Stimulated activated naive CD8-positive, alpha-beta T cell treated with anti-CD3 and anti-CD28 coated beads, Interleukin-15, Interleukin-2, amounts not matched to agents 100 ng/mL and 50 ng/mL, for 24 hours (primary cell): ENCODE results near the gene PNMA8C.
"Not testable (repeated sequence)": the region's sequence is repeated elsewhere in the genome, so short reads cannot be mapped to it uniquely, and the experiment has no call there.

Experiments used
- H3K27ac Mint-ChIP-seq: one replicate; pipeline ENCODE4 v1.8.0; 2021; ENCODE audit warnings: mild to moderate bottlenecking, mixed read lengths
- H3K27me3 Mint-ChIP-seq: one replicate; pipeline ENCODE4 v1.8.0; 2021; ENCODE audit warnings: mixed read lengths
- H3K36me3 Mint-ChIP-seq: one replicate; pipeline ENCODE4 v1.8.0; 2021; ENCODE audit warnings: low read depth, mixed read lengths
- H3K4me1 Mint-ChIP-seq: one replicate; pipeline ENCODE4 v1.8.0; 2021; ENCODE audit warnings: low read depth, mixed read lengths
- H3K4me3 Mint-ChIP-seq: one replicate; pipeline ENCODE4 v1.8.0; 2021; ENCODE audit warnings: mild to moderate bottlenecking, mixed read lengths
- H3K9me3 Mint-ChIP-seq: one replicate; pipeline ENCODE4 v1.8.0; 2021; ENCODE audit warnings: mixed read lengths

The PNMA8C gene

DNA sequence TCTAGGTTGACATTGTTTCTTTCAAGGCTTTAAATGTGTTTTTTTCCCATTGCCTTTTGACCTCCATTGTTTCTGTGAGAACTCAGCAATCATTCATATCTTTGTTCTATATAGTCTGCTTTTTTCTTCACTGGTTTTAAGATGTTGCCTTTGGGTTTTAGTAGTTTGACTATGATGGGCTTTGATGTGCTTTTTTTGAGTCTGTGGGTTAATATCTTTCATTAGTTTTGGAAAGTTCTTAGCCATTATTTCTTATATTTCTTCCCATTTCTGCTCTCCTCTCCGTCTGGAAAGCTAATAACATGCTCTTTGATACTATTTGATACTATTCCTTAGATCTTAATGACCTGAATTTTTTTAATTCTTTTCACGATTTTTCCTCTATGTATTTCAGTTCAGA, 48.0 kb downstream of the PNMA8C start:
- H3K27ac Mint-ChIP-seq, result peak overlapping the region; percentile 56
- no peaks in the 10 kb centered on the region for H3K27me3 Mint-ChIP-seq
- H3K36me3 Mint-ChIP-seq, result peaks cover 78% of the 10 kb centered on the region
- no peak overlapping the region for H3K4me3 Mint-ChIP-seq
- no peaks in the 10 kb centered on the region for H3K9me3 Mint-ChIP-seq
- H3K4me1 Mint-ChIP-seq, result no peaks in the 10 kb centered on the region

DNA sequence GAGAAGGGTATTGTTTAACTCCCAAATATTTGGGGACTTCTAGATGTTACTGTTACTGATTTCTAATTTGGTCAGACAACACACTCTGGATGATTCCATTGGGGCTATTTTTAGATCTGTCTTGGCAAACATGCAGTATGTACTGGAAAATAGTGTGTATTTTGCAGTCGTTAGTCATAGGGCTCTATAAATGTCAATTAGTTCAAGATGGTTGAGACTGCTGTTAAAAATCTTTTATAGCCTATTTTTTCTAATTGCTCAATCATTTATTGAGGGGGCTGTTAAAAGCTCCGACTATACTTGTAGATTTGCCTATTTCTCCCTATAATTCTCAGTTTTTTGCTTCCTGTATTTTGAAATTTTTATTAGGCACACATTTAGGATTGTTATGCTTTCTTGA, 50.5 kb downstream of the PNMA8C start:
- Mint-ChIP-seq H3K36me3 (peaks cover 65% of the 10 kb centered on the region), H3K4me3 (no peak overlapping the region), H3K27me3 (no peaks in the 10 kb centered on the region), H3K4me1 (no peaks in the 10 kb centered on the region), H3K27ac (no peak overlapping the region), H3K9me3 (no peaks in the 10 kb centered on the region)

DNA sequence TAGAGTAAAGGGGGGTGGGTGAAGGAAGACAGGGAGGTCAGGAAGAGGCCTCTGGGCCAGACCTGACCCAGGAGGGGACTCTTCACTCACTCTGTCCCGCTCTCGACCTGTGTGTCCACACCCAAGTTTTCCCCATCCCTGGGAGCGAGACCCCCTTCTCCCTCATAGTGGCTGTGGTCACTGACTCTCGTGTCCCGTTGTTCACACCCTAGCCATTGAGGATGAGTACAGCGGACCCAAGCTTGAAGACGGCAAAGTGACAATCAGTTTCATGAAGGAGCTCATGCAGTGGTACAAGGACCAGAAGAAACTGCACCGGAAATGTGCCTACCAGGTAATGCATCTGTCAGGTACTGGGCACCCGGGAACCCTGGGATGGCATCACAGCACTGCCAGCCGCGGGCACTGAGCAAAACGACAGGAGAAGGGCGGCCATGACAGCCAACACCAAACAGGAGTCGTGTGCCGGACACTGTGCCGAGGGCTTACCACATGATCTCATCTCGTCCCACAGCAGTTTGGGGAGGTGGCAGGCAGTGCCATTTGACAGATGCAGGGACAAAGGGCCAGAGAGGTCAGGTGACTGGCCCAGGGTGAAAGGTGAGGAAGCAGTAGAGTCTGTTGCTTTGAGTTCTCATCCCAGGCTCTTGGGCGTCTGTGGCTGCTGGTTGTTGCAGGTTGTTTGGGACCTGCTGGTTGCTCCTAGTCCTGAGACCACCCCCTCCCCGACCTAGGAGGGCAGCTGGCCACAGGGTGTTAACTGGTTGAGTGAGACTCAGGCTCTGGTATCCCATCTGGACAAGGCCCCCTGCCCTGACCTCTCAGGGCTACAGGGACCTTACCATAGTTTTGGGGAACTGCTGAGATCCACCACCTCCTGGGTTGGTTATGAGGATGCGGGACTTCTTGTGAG, 52.2 kb downstream of the PNMA8C start:
- H3K36me3 Mint-ChIP-seq, result peaks cover 55% of the 10 kb centered on the region
- no peaks in the 10 kb centered on the region for H3K27me3 Mint-ChIP-seq
- H3K4me1 Mint-ChIP-seq, result peaks cover 3% of the 10 kb centered on the region
- H3K4me3 Mint-ChIP-seq, result no peak overlapping the region
- H3K9me3 Mint-ChIP-seq, result no peaks in the 10 kb centered on the region
- H3K27ac Mint-ChIP-seq, result no peak overlapping the region

DNA sequence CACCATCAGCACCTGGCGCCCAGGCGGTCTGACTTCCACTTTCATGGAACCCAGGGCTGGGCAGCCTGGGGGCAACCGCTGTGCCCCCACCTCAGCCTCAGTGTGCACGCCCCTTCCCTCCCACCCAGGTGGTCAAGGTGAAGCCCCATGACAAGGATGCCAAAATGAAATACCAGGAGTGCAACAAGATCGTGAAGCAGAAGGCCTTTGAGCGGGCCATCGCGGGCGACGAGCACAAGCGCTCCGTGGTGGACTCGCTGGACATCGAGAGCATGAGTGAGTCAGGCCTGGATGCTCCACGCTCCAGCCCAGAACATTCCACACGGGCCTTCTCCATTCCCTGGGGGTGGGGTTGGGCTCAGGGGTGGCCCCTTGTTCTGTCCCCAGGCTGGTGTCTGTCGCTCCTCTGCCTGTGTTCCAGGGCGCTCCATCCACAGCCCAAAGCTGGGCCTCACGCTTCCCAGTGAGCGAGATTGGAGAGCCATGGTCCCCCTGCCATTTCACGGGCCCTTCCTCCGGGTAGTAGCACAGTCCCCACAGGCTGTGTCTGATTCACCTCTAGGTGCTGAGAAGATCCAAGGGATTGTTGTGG, 53.2 kb downstream of the PNMA8C start:
- H3K27me3 Mint-ChIP-seq, H3K9me3 Mint-ChIP-seq, H3K27ac Mint-ChIP-seq, H3K4me1 Mint-ChIP-seq, H3K4me3 Mint-ChIP-seq: not testable (repeated sequence)
- H3K36me3 Mint-ChIP-seq, result peaks cover 48% of the 10 kb centered on the region
